B cell (primary cell): Measurements from ENCODE around the gene ACR. TPM values are rescaled to one million over a fixed set of nuclear protein-coding genes. Genes with fewer than 3 reads are reported as not detected.

Source experiments
- ATAC-seq: fragments of 200-7000 bp; cut with Tn5 transposase; one replicate; pipeline ENCODE4 v1.10.0; 2021; ENCODE audit warnings: low read depth, mild to moderate bottlenecking, moderate number of reproducible peaks, moderate library complexity
- CTCF ChIA-PET: fragments of 350-600 bp; sonication (Branson Sonifier 250); formaldehyde crosslinking; loops from one replicate; lab custom pipeline; 2021; ENCODE audit warnings: antibody characterized with exemption, inconsistent platforms; lab: Charles Lee
- POLR2A ChIA-PET: fragments of 350-600 bp; sonication (Branson Sonifier 250); formaldehyde crosslinking; loops from one replicate; lab custom pipeline; 2021; ENCODE audit warnings: antibody characterized with exemption; lab: Charles Lee
- DNase-seq: peaks from one replicate; pipeline ENCODE4 v3.0.0; 2013
- H2AFZ ChIP-seq: 2 replicates; pipeline ENCODE4 v1.6.1; 2012; ENCODE audit warnings: mild to moderate bottlenecking, low read depth, low read length; ENCODE audit not compliant: insufficient read depth, poor library complexity, severe bottlenecking
- H3K27ac ChIP-seq, 2 donors: 1 replicate in 1 of 2; 2 replicates in 1 of 2; pipeline ENCODE4 v1.5.1; 2012 to 2013; ENCODE audit warnings: low read length in 2 of 2, mild to moderate bottlenecking in 2 of 2, moderate library complexity in 1 of 2
- H3K27me3 ChIP-seq, 4 experiments: fragments of 200-600 bp in 1 of 4; sonication (generic) in 1 of 4; replicated peaks in 1 of 4; 1 replicate in 2 of 4; 2 replicates in 2 of 4; pipeline versions ENCODE4 v1.6.1 to v1.7.0; 2013 to 2016; ENCODE audit warnings: low read length in 3 of 4, mild to moderate bottlenecking in 2 of 4, mixed read lengths in 1 of 4, moderate library complexity in 1 of 4; ENCODE audit not compliant: insufficient read depth in 4 of 4, control insufficient read depth in 3 of 4; ENCODE audit errors: control extremely low read depth in 1 of 4
- H3K36me3 ChIP-seq, 2 experiments: replicated peaks in 1 of 2; 1 replicate in 1 of 2; 2 replicates in 1 of 2; pipeline versions ENCODE4 v1.6.1 to v1.7.1; 2013; ENCODE audit warnings: low read length in 1 of 2; ENCODE audit not compliant: insufficient read depth in 2 of 2, control insufficient read depth in 1 of 2; ENCODE audit errors: control extremely low read depth in 1 of 2, extremely low read depth in 1 of 2
- H3K4me1 ChIP-seq, 2 donors: fragments of 200-600 bp in 1 of 2; sonication (generic) in 1 of 2; 1 replicate in 1 of 2; 2 replicates in 1 of 2; pipeline versions ENCODE4 v1.5.1 to v1.6.1; 2013 to 2017; ENCODE audit warnings: low read length in 2 of 2; ENCODE audit not compliant: control insufficient read depth in 2 of 2, insufficient read depth in 2 of 2
- H3K4me2 ChIP-seq: replicated peaks from 2 replicates; pipeline ENCODE3; 2012; ENCODE audit warnings: mild to moderate bottlenecking, low read depth, low read length; ENCODE audit not compliant: poor library complexity, severe bottlenecking
- H3K4me3 ChIP-seq, 5 experiments: fragments of 200-600 bp in 1 of 5; sonication (generic) in 1 of 5; 1 replicate in 3 of 5; 2 replicates in 2 of 5; pipeline versions ENCODE4 v1.5.1 to v1.7.0; 2011 to 2016; ENCODE audit warnings: low read length in 4 of 5, mild to moderate bottlenecking in 4 of 5, low read depth in 2 of 5, control low read depth in 1 of 5, moderate library complexity in 1 of 5; ENCODE audit not compliant: insufficient read depth in 1 of 5; ENCODE audit errors: control extremely low read depth in 1 of 5, extremely low read depth in 1 of 5
- H3K79me2 ChIP-seq: fragments of 200-600 bp; sonication (generic); one replicate; pipeline ENCODE4 v1.6.0; 2016; ENCODE audit warnings: low read length; ENCODE audit not compliant: control insufficient read depth, insufficient read depth
- H3K9ac ChIP-seq: fragments of 200-600 bp; sonication (generic); 2 replicates; pipeline ENCODE4 v1.6.1; 2017; ENCODE audit warnings: mild to moderate bottlenecking, low read length, moderate library complexity
- H3K9me3 ChIP-seq, 3 donors: one replicate each; pipeline versions ENCODE4 v1.6.1 to v1.7.1; 2013; ENCODE audit warnings: low read length in 2 of 3; ENCODE audit not compliant: control insufficient read depth in 2 of 3, insufficient read depth in 1 of 3; ENCODE audit errors: control extremely low read depth in 1 of 3
- H4K20me1 ChIP-seq: 2 replicates; pipeline ENCODE4 v1.6.0; 2012; ENCODE audit warnings: mild to moderate bottlenecking, low read length; ENCODE audit not compliant: insufficient read depth, control insufficient read depth, poor library complexity, severe bottlenecking
- H3K27ac Mint-ChIP-seq: one replicate; pipeline ENCODE4 v1.8.0; 2021; ENCODE audit warnings: mixed read lengths
- H3K27me3 Mint-ChIP-seq: one replicate; pipeline ENCODE4 v1.8.0; 2021; ENCODE audit warnings: mixed read lengths
- H3K4me1 Mint-ChIP-seq: one replicate; pipeline ENCODE4 v1.8.0; 2021; ENCODE audit warnings: mixed read lengths
- H3K4me3 Mint-ChIP-seq: one replicate; pipeline ENCODE4 v1.8.0; 2021; ENCODE audit warnings: mixed read lengths
- H3K9me3 Mint-ChIP-seq: one replicate; pipeline ENCODE4 v1.8.0; 2022; ENCODE audit warnings: mixed read lengths; ENCODE audit not compliant: insufficient read depth
- CTCF ChIP-seq: fragments of 200-600 bp; IDR thresholded peaks from one replicate; pipeline ENCODE4 v1.8.0; 2022; ENCODE audit warnings: antibody characterized with exemption, mild to moderate bottlenecking
- EZH2 ChIP-seq: IDR thresholded peaks from 2 replicates; pipeline ENCODE4 v1.6.1; 2012; ENCODE audit warnings: borderline replicate concordance, low read depth, mild to moderate bottlenecking, moderate library complexity, low read length; ENCODE audit not compliant: insufficient read depth, poor library complexity, severe bottlenecking
- WGBS: methylation state at CpG from one replicate; pipeline ENCODE4 v1.1.5; 2013; ENCODE audit warnings: missing lambda C conversion rate; ENCODE audit not compliant: insufficient coverage; 5-methylcytosine and 5-hydroxymethylcytosine counted together
- intact Hi-C: fragments of 100-400 bp; cut with micrococcal nuclease; formaldehyde crosslinking; loops from one replicate; pipeline ENCODE4 v1.10.0; 2022
- polyA plus RNA-seq: library from polyadenylated mRNA; depleted of rRNA; stranded (reverse); fragments of >200 nt; gene quantifications from 2 replicates; pipeline ENCODE4 v1.2.3, GENCODE V29; 2012
- total RNA-seq, 2 donors: library from RNA; stranded (reverse); fragments of 120-200 nt in 1 of 2; gene quantifications; 1 replicate in 1 of 2; 2 replicates in 1 of 2; pipeline versions ENCODE4 v1.2.3 to v1.2.4, GENCODE V29; 2013 to 2022

The ACR gene
- total and polyA plus RNA-seq, 2 donors (not counting 1 experiment from before 2014, with no cell fraction given) = not detected

GRCh38 chr22:50696799-50697561, 41.0 kb upstream of the ACR start:
- 97% methylated on average over 30 of the region's 58 CpGs for WGBS
- Mint-ChIP-seq H3K27ac (no peak overlapping the region), H3K4me3 (no peak overlapping the region), H3K9me3 (no peaks in the 10 kb centered on the region), H3K27me3 (peaks cover 8% of the 10 kb centered on the region), H3K4me1 (no peaks in the 10 kb centered on the region)
- Histone ChIP-seq H3K9ac (no peak overlapping the region), H3K4me2 (no peak overlapping the region), H3K9me3 (peaks cover 0 to 6% (median 0%) of the 10 kb centered on the region in 3 donors), H3K27ac (no peak overlapping the region), H3K27me3 (no peaks in the 10 kb centered on the region), H3K36me3 (no peaks in the 10 kb centered on the region), H3K79me2 (no peaks in the 10 kb centered on the region), H3K4me1 (no peaks in the 10 kb centered on the region), H2AFZ (no peak overlapping the region), H3K4me3 (no peak overlapping the region), H4K20me1 (no peaks in the 10 kb centered on the region)
- POLR2A ChIA-PET = no interaction called here
- CTCF ChIA-PET = no interaction called here
- TF ChIP-seq CTCF (no peak), EZH2 (no peak)
- DNase-seq (no peak), ATAC-seq (no peak)
- intact Hi-C loops = no loop called here

GRCh38 chr22:50697667-50698506, 40.1 kb upstream of the ACR start:
- ATAC-seq (no peak), DNase-seq (no peak)
- Mint-ChIP-seq H3K4me3 (no peak overlapping the region), H3K9me3 (no peaks in the 10 kb centered on the region), H3K27me3 (peaks cover 12% of the 10 kb centered on the region), H3K27ac (no peak overlapping the region), H3K4me1 (no peaks in the 10 kb centered on the region)
- no peaks in the 10 kb centered on the region for H3K9me3 ChIP-seq
- 95% methylated on average over 50 of the region's 54 CpGs for WGBS
- H3K27ac ChIP-seq = no peak overlapping the region
- ChIA-PET POLR2A (no interaction called here), CTCF (no interaction called here)
- H3K9ac ChIP-seq = no peak overlapping the region
- H3K4me1 ChIP-seq = no peaks in the 10 kb centered on the region
- H3K4me3 ChIP-seq = no peak overlapping the region
- H3K36me3 ChIP-seq = no peaks in the 10 kb centered on the region
- no peaks in the 10 kb centered on the region for H4K20me1 ChIP-seq
- TF ChIP-seq CTCF (no peak), EZH2 (no peak)
- intact Hi-C loops = no loop called here
- H3K79me2 ChIP-seq = no peaks in the 10 kb centered on the region
- H3K27me3 ChIP-seq = no peaks in the 10 kb centered on the region
- no peak overlapping the region for H2AFZ ChIP-seq
- H3K4me2 ChIP-seq = no peak overlapping the region
